MCF 10A (cell line): ENCODE data around the gene HPS1. TPM values are rescaled to one million over a fixed set of nuclear protein-coding genes. Genes with fewer than 3 reads are reported as not detected.

ENCODE experiments used
- BruUV-seq: library from RNA; stranded (reverse); fragments of 400-500 nt; replicated peaks from 2 replicates; lab custom pipeline; 2021; lab: Mats Ljungman, UMichigan
- CTCF ChIA-PET: fragments of 300-600 bp; sonication (Branson Sonifier 250); formaldehyde crosslinking; extraction: SDS; loops from one replicate; lab custom pipeline; 2021; ENCODE audit warnings: antibody characterized with exemption, inconsistent platforms; lab: Yijun Ruan, JAX
- POLR2A ChIA-PET: fragments of 300-600, 350-650 bp; sonication (Branson Sonifier 250); formaldehyde crosslinking; extraction: SDS; loops from one replicate; lab custom pipeline; 2020; ENCODE audit warnings: antibody characterized with exemption, inconsistent platforms; lab: Yijun Ruan, JAX
- DNase-seq: peaks from one replicate; pipeline ENCODE4 v3.0.0-alpha.2; 2018; ENCODE audit not compliant: unreplicated experiment
- H3K27ac Mint-ChIP-seq: one replicate; pipeline ENCODE4 v1.8.0; 2022; ENCODE audit warnings: mild to moderate bottlenecking, low read depth, mixed read lengths; ENCODE audit not compliant: unreplicated experiment
- H3K27me3 Mint-ChIP-seq: one replicate; pipeline ENCODE4 v1.8.0; 2022; ENCODE audit warnings: mixed read lengths; ENCODE audit not compliant: insufficient read depth, unreplicated experiment
- H3K36me3 Mint-ChIP-seq: one replicate; pipeline ENCODE4 v1.8.0; 2022; ENCODE audit warnings: mild to moderate bottlenecking, moderate library complexity, mixed read lengths; ENCODE audit not compliant: insufficient read depth, unreplicated experiment
- H3K4me1 Mint-ChIP-seq: one replicate; pipeline ENCODE4 v1.8.0; 2022; ENCODE audit warnings: mixed read lengths; ENCODE audit not compliant: insufficient read depth, unreplicated experiment
- H3K4me3 Mint-ChIP-seq: one replicate; pipeline ENCODE4 v1.8.0; 2022; ENCODE audit warnings: mild to moderate bottlenecking, moderate library complexity, mixed read lengths; ENCODE audit not compliant: unreplicated experiment
- H3K9me3 Mint-ChIP-seq: one replicate; pipeline ENCODE4 v1.8.0; 2022; ENCODE audit warnings: mixed read lengths; ENCODE audit not compliant: unreplicated experiment
- intact Hi-C: fragments of 100-400 bp; cut with micrococcal nuclease; formaldehyde crosslinking; loops from 2 replicates; pipeline ENCODE4 v1.14.1; 2022
- total RNA-seq: library from RNA; stranded (reverse); gene quantifications from 2 replicates; pipeline ENCODE4 v1.2.3, GENCODE V29; 2022
- TF ChIP-seq, protein P1 (sequence below): fragments of 200-600 bp; IDR thresholded peaks from one replicate; pipeline ENCODE4 v1.8.0; 2022; ENCODE audit warnings: antibody characterized with exemption, mild to moderate bottlenecking; ENCODE audit not compliant: unreplicated experiment

HPS1 gene
- total RNA-seq, 1 experiment from 2014 or later = 41.8 TPM

DNA sequence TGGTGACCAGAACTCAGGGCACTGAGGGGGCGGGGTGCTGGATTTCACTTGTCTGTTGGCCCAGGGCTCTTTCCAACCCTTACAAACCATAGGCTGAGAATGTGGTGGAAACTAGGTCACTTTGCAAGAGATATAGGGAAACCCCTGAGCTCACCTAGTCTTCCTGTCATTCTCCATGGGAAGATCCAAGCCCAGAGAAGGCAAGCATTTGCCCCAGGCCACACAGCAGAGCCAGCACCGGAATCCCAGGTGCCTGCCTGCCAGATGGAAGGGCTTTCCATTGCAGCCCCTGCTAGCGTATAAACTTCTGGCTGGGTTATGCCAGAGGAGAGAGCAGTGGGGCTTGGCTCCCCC is 32.2 kb downstream of the HPS1 start:
- no peak for DNase-seq
- Mint-ChIP-seq H3K36me3 (peaks cover 6% of the 10 kb centered on the region), H3K4me3 (peak overlapping the region; percentile 89), H3K27me3 (no peaks in the 10 kb centered on the region), H3K4me1 (peaks cover 5% of the 10 kb centered on the region), H3K27ac (peak overlapping the region; percentile 89), H3K9me3 (no peaks in the 10 kb centered on the region)
- intact Hi-C loops = no loop called here
- POLR2A ChIA-PET = interaction anchor here (1.0 to 1.3 kb wide), 2 partner anchors 280 to 1016 kb away, joined by 3 to 4 read pairs; partner anchors contain the start of genes GOT1 and R3HCC1L
- CTCF ChIA-PET = interaction anchor here (0.6 to 2.0 kb wide), 3 partner anchors 11 to 163 kb away, joined by 3 to 9 read pairs (median 4); no protein-coding TSS in a partner anchor
- BruUV-seq = TSS peak; percentile 16
- TF ChIP-seq, protein P1, sequence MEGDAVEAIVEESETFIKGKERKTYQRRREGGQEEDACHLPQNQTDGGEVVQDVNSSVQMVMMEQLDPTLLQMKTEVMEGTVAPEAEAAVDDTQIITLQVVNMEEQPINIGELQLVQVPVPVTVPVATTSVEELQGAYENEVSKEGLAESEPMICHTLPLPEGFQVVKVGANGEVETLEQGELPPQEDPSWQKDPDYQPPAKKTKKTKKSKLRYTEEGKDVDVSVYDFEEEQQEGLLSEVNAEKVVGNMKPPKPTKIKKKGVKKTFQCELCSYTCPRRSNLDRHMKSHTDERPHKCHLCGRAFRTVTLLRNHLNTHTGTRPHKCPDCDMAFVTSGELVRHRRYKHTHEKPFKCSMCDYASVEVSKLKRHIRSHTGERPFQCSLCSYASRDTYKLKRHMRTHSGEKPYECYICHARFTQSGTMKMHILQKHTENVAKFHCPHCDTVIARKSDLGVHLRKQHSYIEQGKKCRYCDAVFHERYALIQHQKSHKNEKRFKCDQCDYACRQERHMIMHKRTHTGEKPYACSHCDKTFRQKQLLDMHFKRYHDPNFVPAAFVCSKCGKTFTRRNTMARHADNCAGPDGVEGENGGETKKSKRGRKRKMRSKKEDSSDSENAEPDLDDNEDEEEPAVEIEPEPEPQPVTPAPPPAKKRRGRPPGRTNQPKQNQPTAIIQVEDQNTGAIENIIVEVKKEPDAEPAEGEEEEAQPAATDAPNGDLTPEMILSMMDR = no peak

DNA sequence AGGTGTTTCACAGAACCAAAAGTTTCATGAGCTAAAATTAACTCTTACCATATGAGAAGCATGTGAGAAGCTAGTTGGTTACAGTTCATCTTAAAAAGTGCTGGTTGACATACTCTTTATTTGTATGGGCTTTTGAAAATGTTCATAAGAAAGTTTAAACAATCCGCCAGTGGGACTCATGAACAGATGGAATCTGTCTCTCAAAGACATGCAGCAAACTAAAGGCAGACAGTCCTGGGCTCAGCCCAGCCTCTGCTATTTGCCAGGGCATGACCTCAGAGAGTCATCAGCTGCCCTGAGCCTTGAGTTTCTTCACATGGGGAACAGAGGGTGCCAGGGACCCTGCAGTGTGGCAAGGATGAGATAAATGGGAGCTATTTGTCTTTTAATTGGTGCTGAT is 35.0 kb downstream of the HPS1 start:
- H3K9me3 Mint-ChIP-seq = no peaks in the 10 kb centered on the region
- POLR2A ChIA-PET = no interaction called here
- no TSS peak for BruUV-seq
- H3K4me1 Mint-ChIP-seq = peaks cover 5% of the 10 kb centered on the region
- no peaks in the 10 kb centered on the region for H3K36me3 Mint-ChIP-seq
- no peaks in the 10 kb centered on the region for H3K27me3 Mint-ChIP-seq
- CTCF ChIA-PET = interaction anchor here (0.6 to 1.0 kb wide), 3 partner anchors 149 to 981 kb away, joined by 3 to 5 read pairs (median 3); no protein-coding TSS in a partner anchor
- H3K27ac Mint-ChIP-seq = no peak overlapping the region
- TF ChIP-seq, protein P1 = no peak
- intact Hi-C loops = no loop called here
- DNase-seq = no peak
- H3K4me3 Mint-ChIP-seq = no peak overlapping the region

DNA sequence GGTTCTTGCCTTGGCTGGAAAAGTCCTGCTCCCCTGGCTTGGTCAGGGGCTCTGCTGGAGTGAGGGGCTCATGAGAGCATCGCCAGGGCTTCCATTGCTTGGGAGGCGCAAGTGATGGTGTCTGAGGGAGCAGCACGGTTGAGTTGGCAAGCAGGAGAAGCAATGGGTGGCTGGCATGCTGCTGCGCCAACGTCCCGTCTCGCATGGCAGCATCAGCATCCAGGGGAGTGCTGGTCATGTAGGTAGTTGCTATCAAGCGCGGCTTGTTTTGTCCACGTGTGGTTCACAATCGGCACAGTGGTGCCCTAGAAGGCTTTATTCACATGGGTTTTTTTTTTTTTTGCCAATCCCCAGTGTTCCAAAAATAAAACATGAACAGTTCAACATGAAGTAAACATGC is 35.6 kb downstream of the HPS1 start:
- Mint-ChIP-seq H3K36me3 (no peaks in the 10 kb centered on the region), H3K27me3 (no peaks in the 10 kb centered on the region), H3K27ac (no peak overlapping the region), H3K4me3 (no peak overlapping the region), H3K4me1 (peaks cover 5% of the 10 kb centered on the region), H3K9me3 (no peaks in the 10 kb centered on the region)
- no TSS peak for BruUV-seq
- intact Hi-C loops = no loop called here
- POLR2A ChIA-PET = no interaction called here
- CTCF ChIA-PET = no interaction called here
- TF ChIP-seq, protein P1 = no peak
- no peak for DNase-seq

DNA sequence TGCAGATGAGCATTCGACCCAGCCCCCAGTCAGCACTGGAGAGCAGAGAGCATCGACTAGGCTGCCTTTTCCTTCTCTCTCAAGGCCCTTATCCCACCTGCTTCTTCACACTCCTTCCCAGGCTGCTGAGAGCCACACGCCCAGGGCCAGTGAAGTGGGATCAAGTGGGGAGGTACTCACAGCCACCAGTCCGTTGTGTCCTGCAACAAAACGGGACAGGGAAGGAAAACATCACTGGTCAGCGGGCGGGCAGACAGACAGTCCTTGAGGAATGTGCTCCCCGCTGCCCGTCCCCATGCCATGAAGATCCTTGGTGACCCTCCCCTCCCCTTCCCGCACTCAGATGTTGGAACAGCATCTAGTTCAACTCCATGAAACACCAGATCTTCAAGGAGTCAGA is 36.0 kb downstream of the HPS1 start:
- no peaks in the 10 kb centered on the region for H3K9me3 Mint-ChIP-seq
- CTCF ChIA-PET = interaction anchor here (0.5 to 0.9 kb wide), 3 partner anchors 63 to 726 kb away, joined by 3 read pairs; no protein-coding TSS in a partner anchor
- intact Hi-C loops = no loop called here

More for the DNA sequence above, 36.0 kb downstream of the HPS1 start:
- H3K27me3 Mint-ChIP-seq = no peaks in the 10 kb centered on the region
- H3K36me3 Mint-ChIP-seq = no peaks in the 10 kb centered on the region
- H3K27ac Mint-ChIP-seq = no peak overlapping the region
- POLR2A ChIA-PET = no interaction called here
- TF ChIP-seq, protein P1 = no peak
- BruUV-seq = no TSS peak
- peaks cover 5% of the 10 kb centered on the region for H3K4me1 Mint-ChIP-seq
- H3K4me3 Mint-ChIP-seq = no peak overlapping the region
- no peak for DNase-seq
